HepG2 (cell line): ENCODE data around the gene FZD4. TPM values are rescaled to one million over a fixed set of nuclear protein-coding genes. Genes with fewer than 3 reads are reported as not detected.

Experiments used
- ATAC-seq: fragments of 200-7000 bp; cut with Tn5 transposase; 3 replicates; pipeline ENCODE4 v1.9.1; 2020; ENCODE audit warnings: mild to moderate bottlenecking, moderate library complexity
- BruUV-seq: library from RNA; stranded (reverse); fragments of 400-500 nt; replicated peaks from 2 replicates; lab custom pipeline; 2021; lab: Mats Ljungman, UMichigan
- CTCF ChIA-PET: fragments of 300-600 bp; formaldehyde crosslinking; extraction: SDS; loops from one replicate; lab custom pipeline; 2021; ENCODE audit warnings: low total read pairs, inconsistent platforms, low intra/inter-chr PET ratio; lab: Yijun Ruan, JAX
- POLR2A ChIA-PET: fragments of 350-600 bp; sonication (Branson Sonifier 250); formaldehyde crosslinking; loops from one replicate; lab custom pipeline; 2020; ENCODE audit warnings: antibody characterized with exemption, inconsistent platforms; lab: Yijun Ruan, JAX
- DNase-seq: peaks from one replicate; pipeline ENCODE4 v3.0.0-alpha.2; 2015; ENCODE audit warnings: low spot score
- FAIRE-seq: peaks from 3 replicates; lab custom pipeline; 2011; peaks lifted over from hg19 to GRCh38; lab: Jason Lieb, UNC
- H2AFZ ChIP-seq: one replicate; pipeline ENCODE4 v1.6.1; 2011; ENCODE audit warnings: low read length, inconsistent platforms
- H3K27ac ChIP-seq: fragments of 300-600 bp; 3 replicates; pipeline ENCODE4 v1.8.0; 2011; ENCODE audit warnings: mixed run types, mild to moderate bottlenecking, mixed read lengths, low read length, inconsistent platforms; ENCODE audit not compliant: insufficient read depth; ENCODE audit errors: extremely low read length
- H3K27me3 ChIP-seq, 2 experiments: fragments of 200-600 bp in 1 of 2; 2 replicates in 1 of 2; 3 replicates in 1 of 2; pipeline versions ENCODE4 v1.6.0 to v1.8.0; 2011; ENCODE audit warnings: low read length in 2 of 2, mild to moderate bottlenecking in 2 of 2, moderate library complexity in 2 of 2, inconsistent platforms in 1 of 2; ENCODE audit not compliant: insufficient read depth in 2 of 2, control insufficient read depth in 1 of 2
- H3K36me3 ChIP-seq, 2 experiments: fragments of 200-600 bp in 1 of 2; replicated peaks in 1 of 2; 2 replicates in 1 of 2; 3 replicates in 1 of 2; pipeline versions ENCODE4 v1.5.1 to v1.8.0; 2011; ENCODE audit warnings: low read length in 2 of 2, inconsistent platforms in 1 of 2; ENCODE audit not compliant: insufficient read depth in 2 of 2, control insufficient read depth in 1 of 2
- H3K4me1 ChIP-seq: 2 replicates; pipeline ENCODE4 v1.5.1; 2012; ENCODE audit warnings: low read length, inconsistent platforms; ENCODE audit not compliant: insufficient read depth
- H3K4me2 ChIP-seq: 2 replicates; pipeline ENCODE4 v1.6.0; 2011; ENCODE audit warnings: low read depth, low read length, inconsistent platforms
- H3K4me3 ChIP-seq, 3 experiments: fragments of 200-600 bp in 1 of 3; sonication (generic), shearing (Covaris generic) in 1 of 3; replicated peaks in 1 of 3; 2 replicates each; pipeline ENCODE4 v1.5.1; 2011 to 2016; ENCODE audit warnings: low read length in 3 of 3, inconsistent platforms in 2 of 3, low read depth in 2 of 3, mild to moderate bottlenecking in 2 of 3, control low read depth in 1 of 3, mixed read lengths in 1 of 3; ENCODE audit not compliant: insufficient read depth in 1 of 3
- H3K79me2 ChIP-seq: one replicate; pipeline ENCODE4 v1.6.1; 2011; ENCODE audit warnings: low read length, inconsistent platforms; ENCODE audit not compliant: insufficient read depth
- H3K9ac ChIP-seq: 2 replicates; pipeline ENCODE4 v1.6.0; 2011; ENCODE audit warnings: mild to moderate bottlenecking, low read depth, low read length, inconsistent platforms; ENCODE audit not compliant: insufficient read depth
- H3K9me3 ChIP-seq: 2 replicates; pipeline ENCODE4 v1.5.1; 2012; ENCODE audit warnings: mild to moderate bottlenecking, low read length
- H4K20me1 ChIP-seq: 2 replicates; pipeline ENCODE4 v1.6.0; 2011; ENCODE audit warnings: inconsistent platforms, mild to moderate bottlenecking, low read length, moderate library complexity; ENCODE audit not compliant: insufficient read depth
- ATF7-NPFF ChIP-seq: sonication (generic); formaldehyde crosslinking; IDR thresholded peaks from 2 replicates; pipeline ENCODE4 v1.8.1; 2023; ENCODE audit warnings: mild to moderate bottlenecking, low read depth, missing genetic modification reagents, moderate library complexity
- BCL3 ChIP-seq: sonication (generic); formaldehyde crosslinking; IDR thresholded peaks from 2 replicates; pipeline ENCODE4 v1.5.1; 2020; ENCODE audit warnings: mild to moderate bottlenecking, missing genetic modification reagents, moderate library complexity
- HNF4A ChIP-seq: sonication (generic); formaldehyde crosslinking; IDR thresholded peaks from 2 replicates; pipeline ENCODE4 v1.4.0; 2020; ENCODE audit warnings: missing genetic modification reagents
- MEF2D ChIP-seq: sonication (generic); formaldehyde crosslinking; IDR thresholded peaks from 2 replicates; pipeline ENCODE4 v1.5.1; 2020; ENCODE audit warnings: mild to moderate bottlenecking, missing genetic modification reagents
- NR2F6 ChIP-seq, 2 experiments: IDR thresholded peaks; 2 replicates each; pipeline ENCODE4 v1.6.1; 2016; ENCODE audit warnings: antibody characterized with exemption in 1 of 2, mild to moderate bottlenecking in 1 of 2
- SMC3 ChIP-seq: IDR thresholded peaks from 2 replicates; pipeline ENCODE4 v1.6.1; 2011; ENCODE audit warnings: low read length, improper control_type of control experiment
- STAG1 ChIP-seq: sonication (generic); formaldehyde crosslinking; IDR thresholded peaks from 2 replicates; pipeline ENCODE4 v1.4.0; 2020; ENCODE audit warnings: missing genetic modification reagents
- TBL1XR1 ChIP-seq: fragments of 150-350 bp; IDR thresholded peaks from 2 replicates; pipeline ENCODE4 v1.6.1; 2014; ENCODE audit warnings: borderline replicate concordance, low read length; ENCODE audit not compliant: partially characterized antibody
- TBX2 ChIP-seq: sonication (generic); formaldehyde crosslinking; IDR thresholded peaks from 2 replicates; pipeline ENCODE4 v1.5.0; 2020; ENCODE audit warnings: missing genetic modification reagents, mild to moderate bottlenecking, borderline replicate concordance
- TSC22D2 ChIP-seq: sonication (generic); formaldehyde crosslinking; IDR thresholded peaks from 2 replicates; pipeline ENCODE4 v1.5.1; 2020; ENCODE audit warnings: missing genetic modification reagents, mild to moderate bottlenecking, borderline replicate concordance
- ZMYM2 ChIP-seq: sonication (generic); formaldehyde crosslinking; IDR thresholded peaks from 2 replicates; pipeline ENCODE4 v1.8.0; 2022; ENCODE audit warnings: mild to moderate bottlenecking, missing genetic modification reagents
- ZNF441 ChIP-seq: sonication (generic); formaldehyde crosslinking; IDR thresholded peaks from 2 replicates; pipeline ENCODE4 v1.7.0; 2021; ENCODE audit warnings: missing genetic modification reagents, borderline replicate concordance
- ZNF639 ChIP-seq: conservative IDR thresholded peaks from 2 replicates; pipeline ENCODE4 v1.6.1; 2018; ENCODE audit warnings: missing genetic modification reagents
- ZNF883 ChIP-seq: sonication (generic); formaldehyde crosslinking; IDR thresholded peaks from 2 replicates; pipeline ENCODE4 v1.5.1; 2020; ENCODE audit warnings: mild to moderate bottlenecking, missing genetic modification reagents; ENCODE audit errors: not compliant biosample characterization
- WGBS: methylation state at CpG from one replicate; pipeline ENCODE4 v1.1.6; 2017; ENCODE audit warnings: low lambda C conversion rate; 5-methylcytosine and 5-hydroxymethylcytosine counted together
- in situ Hi-C: cut with HindIII; loops from 2 replicates; pipeline ENCODE4 v1.10.0; 2017; ENCODE audit warnings: low pct_unique_long_range_greater_than_20kb; ENCODE audit not compliant: extremely low pct_ligation_motif_present
- intact Hi-C: fragments of 100-400 bp; cut with micrococcal nuclease; formaldehyde crosslinking; loops from one replicate; pipeline ENCODE4 v1.10.0; 2022; ENCODE audit not compliant: unreplicated experiment
- polyA plus RNA-seq, 8 experiments: library from polyadenylated mRNA; depleted of rRNA in 3 of 8; stranded (reverse) in 7 of 8; unstranded in 1 of 8; fragments of >200 nt; fragmentation: Illumina TruSeq in 4 of 8; extraction: Trizol in 4 of 8; gene quantifications; 2 replicates each; pipeline versions ENCODE4 v1.2.1 to v1.2.3, GENCODE V29; 2011 to 2016; ENCODE audit warnings: low read depth in 4 of 8, missing spikeins in 1 of 8, mixed read lengths in 1 of 8; ENCODE audit not compliant: insufficient read depth in 1 of 8
- total RNA-seq, 5 experiments: library from RNA; depleted of rRNA; stranded (reverse); fragments of >200 nt; fragmentation: Illumina TruSeq; extraction: Trizol; gene quantifications; 2 replicates each; pipeline ENCODE4 v1.2.3, GENCODE V29; 2016; ENCODE audit warnings: low read depth in 1 of 5
- TF ChIP-seq, protein P1 (sequence below): sonication (generic); formaldehyde crosslinking; IDR thresholded peaks from 2 replicates; pipeline ENCODE4 v1.5.0; 2020; ENCODE audit warnings: mild to moderate bottlenecking, missing genetic modification reagents, moderate library complexity
- TF ChIP-seq, protein P2 (sequence below): sonication (generic); formaldehyde crosslinking; IDR thresholded peaks from 2 replicates; pipeline ENCODE4 v1.4.0; 2020; ENCODE audit warnings: missing genetic modification reagents

FZD4 gene
- total and polyA plus RNA-seq, 2 of the 13 experiments (the other 11 are each of a cell fraction or from before 2014, with no cell fraction given) = 46.5 to 70.4 TPM

DNA sequence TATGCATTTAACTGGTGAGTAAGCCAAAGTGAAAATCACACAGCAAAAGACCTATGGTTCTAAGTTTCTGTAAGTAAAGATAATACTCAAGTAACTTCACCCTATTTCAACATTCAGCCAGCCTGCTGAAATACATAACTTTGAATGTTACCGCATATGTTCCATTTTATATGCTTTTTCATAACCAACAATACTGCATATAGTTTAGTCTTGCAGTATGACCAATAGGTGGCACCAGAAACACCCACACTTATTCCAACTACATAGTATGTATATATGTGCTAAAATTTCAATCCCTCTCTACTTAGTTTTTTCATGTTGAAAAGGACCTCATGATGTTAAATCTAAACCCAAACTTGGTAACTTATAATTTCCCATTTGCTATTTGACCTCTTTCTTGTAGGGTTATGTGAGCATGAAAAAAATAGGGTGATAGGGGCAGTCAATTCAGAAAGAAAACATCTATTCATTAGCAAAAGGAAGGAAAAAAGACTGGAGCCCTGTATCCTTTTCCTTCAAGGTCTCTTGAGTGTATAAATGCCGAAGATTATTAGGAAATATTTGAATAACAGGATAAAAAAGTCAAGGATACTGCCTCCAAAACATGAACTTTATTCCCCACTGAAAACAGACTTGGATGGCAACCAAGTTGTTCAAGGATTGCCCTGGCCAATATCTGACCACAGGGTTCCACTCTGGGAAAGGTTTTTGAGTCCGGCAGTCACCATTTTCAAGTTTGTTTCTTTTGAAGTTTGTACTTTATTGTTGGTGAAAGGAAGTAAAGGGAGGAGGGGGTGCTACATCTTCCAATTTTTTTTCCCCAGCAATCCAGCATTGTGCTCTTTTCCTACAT is 23.8 kb upstream of the FZD4 start:
- BruUV-seq = no TSS peak
- no peak overlapping the region for H2AFZ ChIP-seq
- peaks cover 59% of the 10 kb centered on the region for H3K4me1 ChIP-seq
- FAIRE-seq = no peak
- H3K27ac ChIP-seq = peak overlapping the region; percentile 28
- no peaks in the 10 kb centered on the region for H4K20me1 ChIP-seq
- 42% methylated on average over 3 of the region's 3 CpGs for WGBS
- no peaks in the 10 kb centered on the region for H3K36me3 ChIP-seq
- peak; percentile 77 for ATAC-seq
- ChIA-PET POLR2A (interaction anchor here (0.7 to 0.8 kb wide), 2 partner anchors 23 to 39 kb away, joined by 3 read pairs; no protein-coding TSS in a partner anchor), CTCF (interaction anchor here (0.7 to 1.5 kb wide), 3 partner anchors 39 to 311 kb away, joined by 4 to 13 read pairs (median 4); partner anchors contain the start of gene TMEM135)
- H3K27me3 ChIP-seq = no peaks in the 10 kb centered on the region
- no peak overlapping the region for H3K4me3 ChIP-seq
- no peaks in the 10 kb centered on the region for H3K9me3 ChIP-seq
- no peak for DNase-seq
- no peak overlapping the region for H3K4me2 ChIP-seq
- in situ Hi-C loops = no loop called here
- intact Hi-C loops = loop anchor here (2.0 kb wide), 3 partner anchors 22 to 118 kb away; no protein-coding TSS in a partner anchor
- H3K79me2 ChIP-seq = no peaks in the 10 kb centered on the region
- H3K9ac ChIP-seq = no peak overlapping the region
- no peak for TF ChIP-seq TBL1XR1
- peak; percentile 62 for TF ChIP-seq STAG1 (CRISPR knock-in tag)
- TF ChIP-seq BCL3 (CRISPR knock-in tag) = no peak
- no peak for TF ChIP-seq ZNF883 (CRISPR knock-in tag)
- no peak for TF ChIP-seq ZNF441 (CRISPR knock-in tag)
- TF ChIP-seq, protein P1, sequence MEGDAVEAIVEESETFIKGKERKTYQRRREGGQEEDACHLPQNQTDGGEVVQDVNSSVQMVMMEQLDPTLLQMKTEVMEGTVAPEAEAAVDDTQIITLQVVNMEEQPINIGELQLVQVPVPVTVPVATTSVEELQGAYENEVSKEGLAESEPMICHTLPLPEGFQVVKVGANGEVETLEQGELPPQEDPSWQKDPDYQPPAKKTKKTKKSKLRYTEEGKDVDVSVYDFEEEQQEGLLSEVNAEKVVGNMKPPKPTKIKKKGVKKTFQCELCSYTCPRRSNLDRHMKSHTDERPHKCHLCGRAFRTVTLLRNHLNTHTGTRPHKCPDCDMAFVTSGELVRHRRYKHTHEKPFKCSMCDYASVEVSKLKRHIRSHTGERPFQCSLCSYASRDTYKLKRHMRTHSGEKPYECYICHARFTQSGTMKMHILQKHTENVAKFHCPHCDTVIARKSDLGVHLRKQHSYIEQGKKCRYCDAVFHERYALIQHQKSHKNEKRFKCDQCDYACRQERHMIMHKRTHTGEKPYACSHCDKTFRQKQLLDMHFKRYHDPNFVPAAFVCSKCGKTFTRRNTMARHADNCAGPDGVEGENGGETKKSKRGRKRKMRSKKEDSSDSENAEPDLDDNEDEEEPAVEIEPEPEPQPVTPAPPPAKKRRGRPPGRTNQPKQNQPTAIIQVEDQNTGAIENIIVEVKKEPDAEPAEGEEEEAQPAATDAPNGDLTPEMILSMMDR (CRISPR knock-in tag) = peak; percentile 58
- TF ChIP-seq NR2F6 (IDR thresholded peaks at IDR 0.05) = no peak
- no peak for TF ChIP-seq NR2F6 (CRISPR knock-in tag; IDR thresholded peaks at IDR 0.05)
- no peak for TF ChIP-seq MEF2D
- no peak for TF ChIP-seq ZMYM2 (CRISPR knock-in tag)
- peak; percentile 60; the same call in 1 of the 2 replicates for TF ChIP-seq HNF4A (CRISPR knock-in tag)
- TF ChIP-seq TSC22D2 = no peak
- TF ChIP-seq, protein P2, sequence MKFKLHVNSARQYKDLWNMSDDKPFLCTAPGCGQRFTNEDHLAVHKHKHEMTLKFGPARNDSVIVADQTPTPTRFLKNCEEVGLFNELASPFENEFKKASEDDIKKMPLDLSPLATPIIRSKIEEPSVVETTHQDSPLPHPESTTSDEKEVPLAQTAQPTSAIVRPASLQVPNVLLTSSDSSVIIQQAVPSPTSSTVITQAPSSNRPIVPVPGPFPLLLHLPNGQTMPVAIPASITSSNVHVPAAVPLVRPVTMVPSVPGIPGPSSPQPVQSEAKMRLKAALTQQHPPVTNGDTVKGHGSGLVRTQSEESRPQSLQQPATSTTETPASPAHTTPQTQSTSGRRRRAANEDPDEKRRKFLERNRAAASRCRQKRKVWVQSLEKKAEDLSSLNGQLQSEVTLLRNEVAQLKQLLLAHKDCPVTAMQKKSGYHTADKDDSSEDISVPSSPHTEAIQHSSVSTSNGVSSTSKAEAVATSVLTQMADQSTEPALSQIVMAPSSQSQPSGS (CRISPR knock-in tag) = no peak
- 0 out of 2 replicates have a peak, but pooled peaks have one; percentile 48 for TF ChIP-seq SMC3
- TF ChIP-seq ZNF639 (CRISPR knock-in tag) = no peak
- TF ChIP-seq TBX2 (CRISPR knock-in tag) = no peak
- no peak for TF ChIP-seq ATF7-NPFF (CRISPR knock-in tag)
